Measurements from ENCODE around the gene ARHGAP42. TPM values are rescaled to one million over a fixed set of nuclear protein-coding genes. Genes with fewer than 3 reads are reported as not detected.
"Not testable (repeated sequence)": the region's sequence is repeated elsewhere in the genome, so short reads cannot be mapped to it uniquely, and the experiment has no call there.

ARHGAP42 gene
- 10 to 100 TPM; 19.7 to 33.1 (median 26.6) TPM for polyA plus RNA-seq (ENCODE audit: insufficient read length in 10 of 10)
- long read RNA-seq, donor 1, full-length matches to known transcripts = 5 of 5 reads
- long read RNA-seq, donor 1, partial matches to known transcripts = 0 of 5 reads
- long read RNA-seq, donor 1, other reads (novel, unspliced or antisense) = 0 of 5 reads
- long read RNA-seq, donor 2, full-length matches to known transcripts = 3 of 3 reads
- long read RNA-seq, donor 2, partial matches to known transcripts = 0 of 3 reads
- long read RNA-seq, donor 2, other reads (novel, unspliced or antisense) = 0 of 3 reads
- long read RNA-seq, donor 3 = 0 reads
- long read RNA-seq, donor 4, full-length matches to known transcripts = 3 of 3 reads
- long read RNA-seq, donor 4, partial matches to known transcripts = 0 of 3 reads
- long read RNA-seq, donor 4, other reads (novel, unspliced or antisense) = 0 of 3 reads
- long read RNA-seq, donor 5, full-length matches to known transcripts = 3 of 3 reads
- long read RNA-seq, donor 5, partial matches to known transcripts = 0 of 3 reads
- long read RNA-seq, donor 5, other reads (novel, unspliced or antisense) = 0 of 3 reads
- long read RNA-seq, donor 6, partial matches to known transcripts = 0 of 3 reads
- long read RNA-seq, donor 6, other reads (novel, unspliced or antisense) = 0 of 3 reads
- long read RNA-seq, donor 7, full-length matches to known transcripts = 5 of 5 reads
- long read RNA-seq, donor 7, partial matches to known transcripts = 0 of 5 reads
- long read RNA-seq, donor 7, other reads (novel, unspliced or antisense) = 0 of 5 reads
- long read RNA-seq, donor 8, partial matches to known transcripts = 0 of 4 reads
- long read RNA-seq, donor 8, other reads (novel, unspliced or antisense) = 0 of 4 reads
- long read RNA-seq, donor 9, partial matches to known transcripts = 0 of 2 reads
- long read RNA-seq, donor 9, other reads (novel, unspliced or antisense) = 0 of 2 reads

GRCh38 chr11:100687054-100687629, at the start of gene ARHGAP42:
TSS of gene ARHGAP42 (plus strand) at chr11:100687288. CDS start at chr11:100687679, 391 bp downstream.
- DNase-seq = peak; percentile 63 to 93 (median 81)

- peak in 2 of 3 donors; percentile 30 to 55 for DNase-seq
Observed at GRCh38 chr11:100637706-100638105, 49.4 kb upstream of the ARHGAP42 start.

- no peak for DNase-seq
Observed at GRCh38 chr11:100638648-100639047, 48.4 kb upstream of the ARHGAP42 start.

GRCh38 chr11:100639140-100639539, 47.9 kb upstream of the ARHGAP42 start:
- DNase-seq = peak in 2 of 3 donors; percentile 16 to 41

GRCh38 chr11:100640071-100640470, 47.0 kb upstream of the ARHGAP42 start:
- no peak for DNase-seq

- peak in 2 of 3 donors; percentile 38 to 47 for DNase-seq
Observed at GRCh38 chr11:100640646-100641045, 46.4 kb upstream of the ARHGAP42 start.

GRCh38 chr11:100641456-100641855, 45.6 kb upstream of the ARHGAP42 start:
- no peak for DNase-seq

GRCh38 chr11:100646545-100646944, 40.5 kb upstream of the ARHGAP42 start:
- no peak for DNase-seq

GRCh38 chr11:100647861-100648260, 39.2 kb upstream of the ARHGAP42 start:
- no peak for DNase-seq

GRCh38 chr11:100663583-100663982, 23.5 kb upstream of the ARHGAP42 start:
- DNase-seq = no peak

- DNase-seq = no peak
Observed at GRCh38 chr11:100663996-100664395, 23.1 kb upstream of the ARHGAP42 start.

GRCh38 chr11:100666816-100667215, 20.3 kb upstream of the ARHGAP42 start:
- DNase-seq = not testable (repeated sequence)

- DNase-seq = no peak
Observed at GRCh38 chr11:100667449-100667848, 19.6 kb upstream of the ARHGAP42 start.

- DNase-seq = no peak
Observed at GRCh38 chr11:100670140-100670539, 16.9 kb upstream of the ARHGAP42 start.

- no peak for DNase-seq
Observed at GRCh38 chr11:100671471-100671870, 15.6 kb upstream of the ARHGAP42 start.

- DNase-seq = no peak
Observed at GRCh38 chr11:100672498-100673033, 14.5 kb upstream of the ARHGAP42 start.

GRCh38 chr11:100673063-100673462, 14.0 kb upstream of the ARHGAP42 start:
- DNase-seq = no peak

GRCh38 chr11:100674212-100674611, 12.9 kb upstream of the ARHGAP42 start:
- no peak for DNase-seq

GRCh38 chr11:100675115-100675650, 11.9 kb upstream of the ARHGAP42 start:
- DNase-seq = no peak

- DNase-seq = no peak
Observed at GRCh38 chr11:100676901-100677300, 10.2 kb upstream of the ARHGAP42 start.

GRCh38 chr11:100677796-100678195, 9.3 kb upstream of the ARHGAP42 start:
- no peak for DNase-seq
